Head of caudate nucleus (tissue), 42 donors: ENCODE measurements around the gene TXNIP.

Experiments used
- DNase-seq, 42 donors: peaks; one replicate each; pipeline versions ENCODE4 v3.0.0 to v3.0.0-alpha.2; 2020 to 2021; ENCODE audit warnings: mixed read lengths in 7 of 42
- intact Hi-C: fragments of 100-400 bp; cut with DNase I; formaldehyde crosslinking; loops from one replicate; pipeline ENCODE4 v1.15.0; 2022

The TXNIP gene

DNA sequence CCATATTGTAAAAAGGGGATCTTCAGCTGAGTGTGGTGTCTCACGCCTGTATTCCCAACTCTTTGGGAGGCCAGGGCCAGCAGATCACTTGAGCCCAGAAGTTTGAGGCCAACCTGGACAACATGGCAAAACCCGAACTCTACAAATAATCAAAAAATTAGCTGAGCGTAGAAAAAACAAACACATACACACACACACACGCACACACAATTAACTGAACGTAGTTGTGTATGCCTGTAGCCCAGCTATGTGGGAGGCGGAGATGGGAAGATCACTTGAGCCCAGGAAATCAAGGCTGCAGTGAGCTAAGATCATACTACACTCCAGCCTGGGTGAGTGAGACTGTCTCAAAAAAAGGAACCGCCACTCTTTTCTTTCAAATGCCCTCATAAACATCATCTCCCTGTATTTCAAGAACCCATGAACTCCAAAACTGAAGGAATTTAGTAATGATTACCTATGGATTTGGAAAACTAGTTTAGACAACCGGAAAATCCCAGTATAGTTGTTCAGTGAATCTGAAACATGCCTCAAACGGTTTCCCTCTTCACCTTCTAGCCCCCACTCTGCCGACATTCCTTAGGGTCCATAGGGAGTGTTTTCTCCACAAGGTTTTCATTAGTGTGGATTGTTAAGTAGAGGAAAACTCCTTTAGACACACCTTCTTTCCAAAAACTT is 4.5 kb downstream of the TXNIP start:
- intact Hi-C loops: no loop called here
- peak in 1 of 42 donors; percentile 20 for DNase-seq

DNA sequence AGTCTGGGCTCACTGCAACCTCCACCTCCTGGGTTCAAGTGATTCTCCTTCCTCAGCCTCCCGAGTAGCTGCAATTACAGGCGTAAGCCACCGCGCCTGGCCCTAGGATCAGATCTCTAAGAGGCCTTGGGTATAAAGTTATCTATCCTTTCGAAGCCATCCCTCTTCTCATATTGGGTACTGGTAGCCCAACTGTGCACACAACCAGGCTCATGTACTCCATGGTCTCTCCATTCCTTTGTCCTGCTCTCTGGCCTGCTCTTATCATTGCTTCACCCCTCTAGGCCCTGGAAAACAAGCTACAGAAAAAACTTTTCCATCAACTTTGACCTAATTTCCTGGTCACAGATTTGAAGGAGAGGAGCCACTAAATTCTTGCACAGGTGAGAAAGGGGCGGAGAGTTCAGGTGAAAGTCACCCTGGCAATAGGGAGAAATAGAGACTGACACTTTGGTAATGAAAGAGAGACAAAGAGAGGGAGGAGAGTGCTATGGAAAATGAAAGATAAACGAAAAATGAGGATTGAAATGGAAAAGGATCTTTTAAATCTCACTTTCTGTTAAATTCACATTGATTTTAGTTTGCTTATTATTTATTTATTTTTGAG is 6.0 kb downstream of the TXNIP start:
- no peak for DNase-seq

DNA sequence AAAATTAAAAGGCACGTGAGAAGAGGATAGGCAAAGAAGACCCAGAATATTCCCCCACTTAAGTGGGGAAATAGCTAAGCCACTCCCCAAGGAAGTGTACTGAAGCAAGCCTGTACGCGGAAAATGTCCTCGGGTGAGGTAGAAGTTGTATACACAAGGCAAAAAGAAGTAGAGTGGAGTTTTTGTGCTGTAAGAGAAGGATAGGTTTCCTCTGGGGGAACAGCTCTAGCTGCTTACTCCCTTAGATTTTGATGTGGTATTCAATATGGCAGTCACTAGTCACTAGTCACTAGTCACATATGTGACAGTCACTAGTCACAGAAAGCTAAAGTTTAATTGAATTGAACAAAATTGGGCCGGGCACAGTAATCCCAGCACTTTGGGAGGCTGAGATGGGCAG is 7.6 kb downstream of the TXNIP start:
- no peak for DNase-seq
- intact Hi-C loops: no loop called here

More for the DNA sequence above, 6.0 kb downstream of the TXNIP start:
- intact Hi-C loops: no loop called here

DNA sequence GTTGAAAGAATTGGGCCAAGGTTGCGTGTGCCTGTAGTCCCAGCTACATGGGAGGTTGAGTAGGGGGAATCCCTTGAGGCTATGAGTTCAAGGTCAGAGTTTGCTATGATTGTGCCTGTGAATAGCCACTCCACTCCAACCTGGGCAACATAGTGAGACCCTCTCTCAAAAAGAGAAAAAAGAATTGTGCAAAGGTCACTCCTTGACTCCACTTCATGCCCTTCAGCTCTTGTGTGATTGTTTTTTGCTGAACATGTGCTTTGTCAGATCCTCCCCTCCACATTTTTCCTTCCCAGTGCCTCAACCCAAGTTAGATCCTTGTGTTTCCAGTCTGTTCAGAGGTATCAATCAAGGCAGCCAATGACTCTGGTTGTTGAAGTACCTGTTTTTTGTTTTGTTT is 8.5 kb downstream of the TXNIP start:
- DNase-seq: no peak
- intact Hi-C loops: no loop called here

DNA sequence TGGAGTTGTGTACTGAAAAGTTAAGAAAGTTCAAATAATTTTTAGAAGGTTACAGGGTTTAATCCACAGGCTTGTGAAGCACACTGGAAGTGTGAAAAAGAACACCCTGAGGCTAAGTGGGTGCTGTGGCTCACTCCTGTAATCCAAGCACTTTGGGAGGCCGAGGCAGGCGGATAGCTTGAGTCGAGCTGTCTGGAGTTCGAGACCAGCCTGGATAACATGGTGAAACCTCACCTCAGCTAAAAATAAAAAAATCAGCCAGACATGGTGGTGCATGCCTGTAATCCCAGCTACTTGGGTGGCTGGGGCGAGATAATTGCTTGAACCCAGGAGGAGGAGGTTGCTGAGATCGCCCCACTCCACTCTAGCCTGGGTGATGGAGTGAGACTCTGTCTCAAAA is 9.8 kb downstream of the TXNIP start:
- intact Hi-C loops: no loop called here
- DNase-seq: peak in 1 of 42 donors; percentile 12

DNA sequence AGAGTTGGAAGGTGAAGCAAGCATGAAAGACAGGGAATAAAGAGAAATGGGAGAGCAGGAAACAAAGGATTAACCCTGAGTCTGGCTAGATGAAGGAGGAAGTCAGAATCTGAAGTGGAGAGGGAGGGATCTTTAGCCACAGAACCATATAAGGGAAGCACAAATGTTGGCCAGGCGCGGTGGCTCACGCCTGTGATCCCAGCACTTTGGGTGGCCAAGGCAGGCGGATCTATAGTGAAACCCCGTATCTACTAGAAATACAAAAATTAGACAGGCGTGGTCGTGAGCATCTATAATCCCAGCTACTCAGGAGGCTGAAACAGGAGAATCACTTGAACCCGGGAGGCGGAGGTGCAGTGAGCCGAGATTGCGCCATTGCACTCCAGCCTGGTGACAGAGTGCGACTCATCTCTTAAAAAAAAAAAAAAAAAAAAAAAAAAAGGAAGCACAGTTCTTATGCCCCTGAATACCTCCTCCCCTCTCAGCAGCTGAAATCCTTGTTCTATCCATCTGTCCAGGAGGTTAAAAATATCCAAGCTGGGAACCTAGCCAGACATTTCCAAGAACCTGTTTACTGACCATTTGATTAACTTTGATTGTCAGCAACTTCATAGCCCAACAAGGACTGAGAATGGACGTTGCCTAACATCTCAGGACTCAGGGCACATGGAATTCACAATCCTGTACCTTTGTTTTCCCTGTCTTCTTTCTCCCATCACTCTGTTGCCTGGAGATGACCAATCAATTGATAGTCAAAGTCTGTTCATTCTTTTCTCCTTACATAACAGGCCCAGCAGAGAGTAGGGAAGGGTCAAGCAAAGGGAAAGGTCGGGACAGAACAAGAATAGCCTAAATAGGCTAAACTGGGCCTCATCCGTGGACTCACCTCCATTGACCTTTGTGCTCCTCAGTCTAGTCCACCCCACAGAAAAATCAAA is 10.6 kb downstream of the TXNIP start:
- peak in 2 of 42 donors; percentile 31 to 40 for DNase-seq
- intact Hi-C loops: no loop called here

DNA sequence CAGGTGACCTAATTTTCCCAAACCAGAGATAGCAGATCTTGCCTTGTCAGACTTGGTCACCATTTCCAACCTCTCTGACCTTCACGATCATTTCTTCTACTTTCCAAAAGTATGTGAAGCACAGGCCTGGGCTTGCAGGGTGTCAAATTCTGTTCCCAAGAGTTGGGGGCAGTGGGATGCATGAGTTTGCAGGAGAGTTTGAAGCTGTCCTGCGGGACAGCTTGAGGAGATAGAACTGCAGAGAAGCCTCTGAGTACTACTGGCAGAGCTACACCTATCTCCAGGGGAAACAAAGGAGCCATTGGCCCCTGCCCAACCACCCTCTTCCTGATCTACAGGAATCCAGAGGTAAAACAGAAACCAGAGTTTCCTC is 11.3 kb downstream of the TXNIP start:
- DNase-seq: peak in 1 of 42 donors; percentile 14
- intact Hi-C loops: no loop called here

DNA sequence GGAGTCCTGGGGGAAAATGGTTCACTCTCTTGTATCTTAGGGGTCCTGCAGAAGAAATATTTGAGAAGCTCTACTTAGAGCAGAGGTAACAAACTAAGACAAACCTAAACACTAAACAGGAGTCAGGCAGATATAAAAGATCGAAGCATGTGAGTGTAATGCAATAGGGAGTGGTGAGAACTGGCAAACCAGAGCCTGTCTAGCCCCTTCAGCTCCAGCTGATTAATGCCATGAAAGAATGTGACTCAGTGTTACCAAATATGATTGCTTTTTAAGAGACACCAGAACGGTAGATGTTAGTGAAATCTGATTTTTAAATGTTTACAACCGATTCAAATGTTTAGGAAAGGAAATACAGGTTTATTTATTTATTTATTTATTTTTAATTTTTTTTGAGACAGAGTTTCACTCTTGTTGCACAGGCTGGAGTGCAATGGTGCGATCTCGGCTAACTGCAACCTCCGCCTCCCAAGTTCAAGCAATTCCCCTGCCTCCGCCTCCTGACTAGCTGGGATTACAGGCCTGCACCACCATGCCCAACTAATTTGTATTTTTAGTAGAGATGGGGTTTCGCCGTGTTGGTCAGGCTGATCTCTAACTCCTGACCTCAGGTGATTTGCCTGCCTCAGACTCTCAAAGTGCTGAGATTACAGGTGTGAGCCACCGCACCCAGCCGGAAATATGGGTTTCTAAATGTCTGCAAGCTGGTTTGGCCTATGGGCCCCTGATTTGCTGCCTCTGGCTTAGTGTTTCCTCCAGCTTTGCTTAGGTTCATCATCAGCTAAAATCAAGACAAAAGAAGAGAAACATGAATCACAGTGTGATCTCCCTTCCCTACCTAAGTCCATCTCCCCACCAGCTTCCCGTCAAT is 12.2 kb downstream of the TXNIP start:
- peak in 1 of 42 donors; percentile 20 for DNase-seq
- intact Hi-C loops: no loop called here

DNA sequence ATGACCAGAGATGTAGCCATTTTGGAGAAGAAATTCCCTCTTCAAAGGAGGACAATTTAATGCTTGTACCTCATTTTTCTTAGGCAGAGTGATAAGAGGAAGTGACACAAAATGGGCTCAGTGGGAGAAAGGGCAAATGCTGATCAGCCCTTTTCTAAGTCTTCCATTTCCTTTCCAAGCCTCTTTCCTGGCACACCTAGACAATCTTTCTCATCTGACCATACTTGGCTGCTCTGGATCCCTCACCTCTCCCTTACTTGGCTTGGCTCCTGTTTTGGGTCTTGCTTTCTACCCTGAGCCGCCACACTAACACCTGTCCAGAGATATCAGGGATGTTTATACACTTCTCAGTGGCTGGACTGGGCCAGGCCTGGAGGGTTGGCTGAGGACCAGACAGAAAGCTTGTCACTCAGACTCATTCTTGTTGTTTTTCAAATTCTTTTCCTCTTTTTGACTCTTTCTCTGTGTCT is 13.1 kb downstream of the TXNIP start:
- peak in 1 of 42 donors; percentile 12 for DNase-seq
- intact Hi-C loops: no loop called here

DNA sequence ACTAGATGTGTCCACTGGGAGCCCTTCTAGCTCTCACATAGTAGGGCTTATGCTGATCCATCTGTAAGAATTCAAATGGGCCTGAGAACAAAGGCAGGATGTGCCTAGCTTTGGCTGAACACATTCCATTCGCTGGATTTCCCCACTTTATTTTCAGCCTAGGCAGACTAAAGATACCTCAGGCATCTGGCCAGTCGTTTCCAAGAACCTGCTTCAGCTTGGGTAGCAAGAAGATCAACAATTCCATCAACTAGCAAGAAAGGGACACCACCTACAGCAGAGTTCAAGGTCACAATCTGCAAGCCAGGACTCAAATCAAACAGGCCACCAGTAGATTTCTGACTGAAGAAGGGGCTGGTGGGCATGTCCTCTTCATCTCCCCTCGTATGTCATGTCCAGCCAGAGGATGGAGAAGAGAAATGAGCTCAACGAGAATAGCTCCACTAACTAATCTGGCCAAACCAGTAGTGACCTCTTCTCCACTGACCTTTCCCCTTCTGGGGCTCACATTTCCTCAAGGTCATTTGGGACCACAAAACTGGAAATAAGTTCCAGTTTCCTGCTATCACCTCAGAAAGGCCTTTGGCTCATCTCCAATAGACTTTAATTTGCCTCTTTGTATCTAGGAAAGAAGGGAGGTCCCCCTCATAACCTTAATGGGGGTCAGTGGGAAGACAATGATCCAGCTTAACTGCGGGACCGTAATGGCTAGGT is 14.2 kb downstream of the TXNIP start:
- intact Hi-C loops: no loop called here
- DNase-seq: no peak

DNA sequence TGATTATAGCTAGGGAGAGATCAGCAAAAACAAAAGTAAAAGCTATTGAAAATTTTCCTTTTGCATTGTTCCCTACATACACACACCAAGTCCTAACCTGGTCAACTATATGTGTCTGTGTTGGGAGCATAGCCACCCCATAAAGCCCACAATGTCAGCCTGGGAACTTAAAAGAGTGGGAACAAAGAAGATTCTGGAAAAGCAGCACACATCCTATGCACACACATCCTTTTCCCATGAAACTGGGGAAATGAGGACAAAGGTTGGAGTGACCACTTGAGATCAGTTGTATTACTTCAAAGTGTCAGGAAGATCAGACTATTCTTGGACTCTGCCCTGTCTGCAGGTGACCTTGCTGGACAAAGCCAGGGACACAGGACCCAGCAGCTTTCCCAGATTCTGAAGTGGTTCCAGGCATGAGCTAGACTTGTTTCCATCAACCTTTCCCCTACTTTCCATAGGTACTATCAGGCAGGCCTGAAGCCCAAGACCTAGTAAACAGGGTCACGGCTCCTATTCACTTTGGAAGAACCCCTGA is 15.9 kb downstream of the TXNIP start:
- peak in 1 of 42 donors; percentile 15 for DNase-seq
- intact Hi-C loops: no loop called here

DNA sequence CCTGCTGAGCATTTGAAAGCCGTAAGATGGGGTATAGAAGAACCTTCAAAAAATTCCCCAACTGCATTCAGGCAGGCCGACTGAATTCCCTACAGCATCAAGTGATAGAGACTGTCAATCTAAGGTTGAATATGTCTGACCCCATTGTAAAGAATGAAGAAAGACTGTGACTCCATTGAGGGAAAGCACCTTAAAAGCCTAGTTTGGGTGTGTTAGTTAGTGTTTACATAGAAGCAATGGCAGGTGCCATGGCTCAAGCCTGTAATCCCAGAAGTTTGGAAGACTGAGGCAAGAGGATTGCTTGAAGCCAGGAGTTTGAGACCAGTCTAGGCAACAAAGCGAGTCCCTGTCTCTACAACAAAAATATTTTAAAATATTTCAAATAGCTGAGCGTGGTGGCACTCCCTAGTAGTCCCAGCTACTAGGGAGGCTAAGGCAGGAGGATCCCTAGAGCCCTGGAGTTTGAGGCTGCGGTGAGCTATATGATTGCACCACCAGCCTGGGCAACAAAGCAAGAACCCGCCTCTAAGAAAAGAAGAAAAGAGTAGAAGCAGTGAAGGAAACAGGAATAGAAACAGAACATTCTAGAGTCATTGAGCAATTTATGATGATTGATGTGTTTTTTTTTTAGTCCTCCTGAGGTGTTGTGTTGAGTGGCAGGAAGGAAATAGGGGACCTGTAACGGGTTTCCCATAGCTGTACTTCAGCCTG is 16.5 kb downstream of the TXNIP start:
- peak in 1 of 42 donors; percentile 27 for DNase-seq
- intact Hi-C loops: no loop called here

DNA sequence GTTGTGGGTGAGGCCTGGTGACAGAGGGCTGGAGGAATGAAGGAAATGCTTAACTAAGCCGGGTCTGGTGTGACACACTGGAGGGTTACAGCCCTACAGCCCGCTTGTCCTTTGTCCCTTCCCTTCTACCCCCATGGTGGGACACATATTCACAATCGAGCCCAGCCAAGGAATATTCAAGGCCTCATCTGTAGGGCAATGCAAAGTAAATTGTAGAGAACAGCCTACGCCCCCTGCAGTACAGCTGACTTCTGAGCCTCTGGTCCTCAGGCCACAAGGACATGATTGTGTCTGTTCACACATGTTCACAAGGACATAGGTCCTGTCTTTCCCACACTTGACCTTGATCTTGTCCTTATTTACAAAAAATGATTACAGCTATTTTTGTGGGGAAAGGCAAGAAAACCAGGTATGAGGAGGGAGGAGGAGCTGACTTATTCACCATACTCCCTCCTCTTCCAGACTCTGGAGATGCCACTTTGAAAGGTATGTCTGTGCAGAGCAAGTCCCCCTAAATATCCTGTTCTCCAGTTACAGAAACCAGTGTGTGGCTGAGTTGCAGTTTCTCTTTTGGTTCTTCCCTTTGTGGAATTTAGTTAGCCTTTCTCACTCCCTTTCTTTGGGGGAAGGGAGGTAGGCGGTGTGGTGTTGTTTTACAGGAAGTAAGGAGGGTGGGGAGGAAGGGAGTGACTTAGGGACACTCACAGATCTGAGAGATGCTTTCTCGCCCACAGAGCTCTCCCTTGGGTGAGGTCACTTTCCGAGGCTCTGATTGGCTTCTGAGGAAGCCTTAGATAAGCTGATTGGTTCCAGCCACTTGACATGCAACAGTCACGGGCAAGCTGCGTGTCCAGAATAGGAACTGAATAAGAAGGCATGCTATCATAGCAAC is 17.3 kb downstream of the TXNIP start:
- intact Hi-C loops: no loop called here
- DNase-seq: peak; percentile 51 to 97 (median 89)

DNA sequence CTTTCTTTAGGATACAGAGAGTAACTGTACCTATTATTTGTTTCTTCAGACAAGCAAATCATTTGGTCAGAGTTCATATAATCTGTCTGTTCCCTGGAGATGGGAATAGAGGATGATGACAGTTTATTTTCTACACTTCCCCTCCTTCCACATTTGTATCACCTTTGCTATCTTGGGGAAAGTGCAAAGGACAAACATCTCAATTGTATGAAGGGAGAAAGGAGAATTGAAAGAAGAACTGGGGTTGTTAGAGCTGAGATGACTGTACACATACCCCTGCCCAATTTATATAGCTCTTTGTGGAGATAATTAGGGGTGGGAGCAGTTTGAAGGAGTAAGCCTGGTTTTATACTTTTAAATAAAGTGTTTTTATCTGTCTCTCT is 17.9 kb downstream of the TXNIP start:
- intact Hi-C loops: no loop called here
- no peak for DNase-seq

DNA sequence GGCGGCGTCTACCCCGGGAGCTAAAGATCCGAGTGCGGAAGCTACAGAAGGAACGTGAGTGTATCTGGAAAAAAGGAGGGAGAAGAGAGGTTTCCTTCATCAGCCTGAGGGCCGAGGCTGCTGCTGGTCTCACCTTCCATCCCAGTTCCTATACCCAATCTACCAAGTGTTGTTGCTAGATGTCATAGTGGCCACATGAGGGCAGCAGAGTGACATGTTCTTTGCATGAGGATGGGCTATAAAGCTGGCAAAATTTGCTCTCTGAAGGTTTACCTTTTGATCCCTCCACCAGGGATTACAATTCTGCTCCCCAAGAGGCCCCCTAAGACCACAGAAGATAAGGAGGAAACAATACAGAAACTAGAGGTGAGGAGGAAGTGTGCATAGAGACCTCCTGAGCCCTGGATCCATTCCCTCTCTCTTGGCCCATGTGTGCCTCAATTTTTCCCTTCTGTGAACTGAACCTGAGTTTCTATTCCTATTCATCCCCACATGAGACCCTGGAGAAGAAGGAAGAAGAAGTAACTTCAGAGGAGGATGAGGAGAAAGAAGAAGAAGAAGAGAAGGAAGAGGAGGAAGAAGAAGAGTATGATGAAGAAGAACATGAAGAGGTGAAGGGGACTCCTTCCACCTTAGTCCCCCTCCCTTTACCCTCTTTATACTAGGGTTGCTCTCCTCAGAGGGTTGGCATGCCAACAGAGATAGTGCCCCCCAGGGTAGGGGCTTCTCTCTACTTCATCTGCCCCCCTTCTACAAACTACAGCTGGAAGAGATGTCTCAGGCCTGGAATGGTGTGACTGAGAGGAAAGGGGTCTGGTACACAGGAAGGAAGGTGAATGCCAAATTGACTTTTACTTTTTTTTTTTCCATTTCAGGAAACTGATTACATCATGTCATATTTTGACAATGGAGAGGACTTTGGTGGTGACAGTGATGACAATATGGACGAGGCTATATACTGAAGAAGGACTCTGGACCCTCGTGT is 18.6 kb downstream of the TXNIP start:
- intact Hi-C loops: loop anchor here (2.0 kb wide), 1 partner anchor 35 kb away; no protein-coding TSS in a partner anchor

More for the DNA sequence above, 18.6 kb downstream of the TXNIP start:
- DNase-seq: peak in 41 of 42 donors; percentile 28 to 92 (median 79)
